Renal pelvis (tissue), 12 donors: ENCODE measurements around the gene SSBP1. TPM values are rescaled to one million over a fixed set of nuclear protein-coding genes. Genes with fewer than 3 reads are reported as not detected.
"Not testable (repeated sequence)": the region's sequence is repeated elsewhere in the genome, so short reads cannot be mapped to it uniquely, and the experiment has no call there.

Experiments used
- DNase-seq: peaks from one replicate; pipeline ENCODE4 v3.0.0-alpha.2; 2013
- long read RNA-seq, 16 experiments: transcript quantifications; one replicate each; lab custom pipeline, GENCODE V29; 2026
- polyA plus RNA-seq, 3 donors: library from polyadenylated mRNA; unstranded; fragments of 120-200 nt; gene quantifications; one replicate each; pipeline ENCODE4 v1.2.1, GENCODE V29; 2013; ENCODE audit not compliant: insufficient read length in 3 of 3

SSBP1 gene, protein sequence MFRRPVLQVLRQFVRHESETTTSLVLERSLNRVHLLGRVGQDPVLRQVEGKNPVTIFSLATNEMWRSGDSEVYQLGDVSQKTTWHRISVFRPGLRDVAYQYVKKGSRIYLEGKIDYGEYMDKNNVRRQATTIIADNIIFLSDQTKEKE
- polyA plus RNA-seq = 100 to 1,000 TPM; 122 to 133 (median 133) TPM
- long read RNA-seq, donor 1, transcript SSBP1-201 (7 exons, 687 nt) = major isoform, 74 of 104 reads
- long read RNA-seq, donor 1, transcript SSBP1-214 (7 exons, 636 nt) = minor isoform, 14 of 104 reads
- long read RNA-seq, donor 1, partial matches to known transcripts = 5 of 104 reads
- long read RNA-seq, donor 1, other reads (novel, unspliced or antisense) = 0 of 104 reads
- long read RNA-seq, donor 2, transcript SSBP1-212 (6 exons, 1,434 nt) = minor isoform, 5 of 146 reads
- long read RNA-seq, donor 2, transcript SSBP1-201 (7 exons, 687 nt) = major isoform, 99 of 146 reads
- long read RNA-seq, donor 2, transcript SSBP1-206 (7 exons, 630 nt) = minor isoform, 6 of 146 reads
- long read RNA-seq, donor 2, transcript SSBP1-214 (7 exons, 636 nt) = minor isoform, 19 of 146 reads
- long read RNA-seq, donor 2, partial matches to known transcripts = 10 of 146 reads
- long read RNA-seq, donor 2, other reads (novel, unspliced or antisense) = 0 of 146 reads
- long read RNA-seq, donor 3, transcript SSBP1-214 (7 exons, 636 nt) = minor isoform, 17 of 109 reads
- long read RNA-seq, donor 3, transcript SSBP1-201 (7 exons, 687 nt) = major isoform, 69 of 109 reads
- long read RNA-seq, donor 3, partial matches to known transcripts = 13 of 109 reads
- long read RNA-seq, donor 3, other reads (novel, unspliced or antisense) = 0 of 109 reads
- long read RNA-seq, donor 4, transcript SSBP1-214 (7 exons, 636 nt) = minor isoform, 35 of 186 reads
- long read RNA-seq, donor 4, transcript SSBP1-201 (7 exons, 687 nt) = major isoform, 104 of 186 reads
- long read RNA-seq, donor 4, transcript SSBP1-206 (7 exons, 630 nt) = minor isoform, 10 of 186 reads
- long read RNA-seq, donor 4, partial matches to known transcripts = 32 of 186 reads
- long read RNA-seq, donor 4, other reads (novel, unspliced or antisense) = 0 of 186 reads
- long read RNA-seq, donor 5, transcript SSBP1-201 (7 exons, 687 nt) = major isoform, 56 of 88 reads
- long read RNA-seq, donor 5, transcript SSBP1-214 (7 exons, 636 nt) = minor isoform, 14 of 88 reads
- long read RNA-seq, donor 5, partial matches to known transcripts = 12 of 88 reads
- long read RNA-seq, donor 5, other reads (novel, unspliced or antisense) = 0 of 88 reads
- long read RNA-seq, donor 6, transcript SSBP1-214 (7 exons, 636 nt) = minor isoform, 18 of 121 reads
- long read RNA-seq, donor 6, transcript SSBP1-201 (7 exons, 687 nt) = major isoform, 70 of 121 reads
- long read RNA-seq, donor 6, partial matches to known transcripts = 25 of 121 reads
- long read RNA-seq, donor 6, other reads (novel, unspliced or antisense) = 0 of 121 reads
- long read RNA-seq, donor 7, transcript SSBP1-201 (7 exons, 687 nt) = major isoform, 94 of 158 reads
- long read RNA-seq, donor 7, transcript SSBP1-212 (6 exons, 1,434 nt) = minor isoform, 8 of 158 reads
- long read RNA-seq, donor 7, transcript SSBP1-214 (7 exons, 636 nt) = minor isoform, 23 of 158 reads
- long read RNA-seq, donor 7, partial matches to known transcripts = 25 of 158 reads
- long read RNA-seq, donor 7, other reads (novel, unspliced or antisense) = 0 of 158 reads
- long read RNA-seq, donor 8, transcript SSBP1-201 (7 exons, 687 nt) = major isoform, 36 of 55 reads
- long read RNA-seq, donor 8, transcript SSBP1-214 (7 exons, 636 nt) = minor isoform, 5 of 55 reads
- long read RNA-seq, donor 8, partial matches to known transcripts = 8 of 55 reads
- long read RNA-seq, donor 8, other reads (novel, unspliced or antisense) = 0 of 55 reads
- long read RNA-seq, donor 9, transcript SSBP1-206 (7 exons, 630 nt) = minor isoform, 11 of 141 reads
- long read RNA-seq, donor 9, transcript SSBP1-214 (7 exons, 636 nt) = minor isoform, 20 of 141 reads
- long read RNA-seq, donor 9, transcript SSBP1-201 (7 exons, 687 nt) = major isoform, 87 of 141 reads
- long read RNA-seq, donor 9, transcript SSBP1-212 (6 exons, 1,434 nt) = minor isoform, 8 of 141 reads
- long read RNA-seq, donor 9, partial matches to known transcripts = 12 of 141 reads
- long read RNA-seq, donor 9, other reads (novel, unspliced or antisense) = 0 of 141 reads
- long read RNA-seq, donor 10, transcript SSBP1-201 (7 exons, 687 nt) = major isoform, 83 of 134 reads
- long read RNA-seq, donor 10, transcript SSBP1-214 (7 exons, 636 nt) = minor isoform, 15 of 134 reads
- long read RNA-seq, donor 10, transcript SSBP1-212 (6 exons, 1,434 nt) = minor isoform, 5 of 134 reads
- long read RNA-seq, donor 10, partial matches to known transcripts = 27 of 134 reads
- long read RNA-seq, donor 10, other reads (novel, unspliced or antisense) = 0 of 134 reads
- long read RNA-seq, donor 11, transcript SSBP1-214 (7 exons, 636 nt) = minor isoform, 14 of 103 reads
- long read RNA-seq, donor 11, transcript SSBP1-201 (7 exons, 687 nt) = major isoform, 72 of 103 reads
- long read RNA-seq, donor 11, partial matches to known transcripts = 10 of 103 reads
- long read RNA-seq, donor 11, other reads (novel, unspliced or antisense) = 0 of 103 reads
- long read RNA-seq, donor 12, transcript SSBP1-212 (6 exons, 1,434 nt) = minor isoform, 6 of 156 reads
- long read RNA-seq, donor 12, transcript SSBP1-214 (7 exons, 636 nt) = minor isoform, 22 of 156 reads
- long read RNA-seq, donor 12, transcript SSBP1-201 (7 exons, 687 nt) = major isoform, 95 of 156 reads
- long read RNA-seq, donor 12, partial matches to known transcripts = 27 of 156 reads
- long read RNA-seq, donor 12, other reads (novel, unspliced or antisense) = 0 of 156 reads
- long read RNA-seq, donor 13, transcript SSBP1-212 (6 exons, 1,434 nt) = minor isoform, 7 of 97 reads
- long read RNA-seq, donor 13, transcript SSBP1-214 (7 exons, 636 nt) = minor isoform, 16 of 97 reads
- long read RNA-seq, donor 13, transcript SSBP1-201 (7 exons, 687 nt) = major isoform, 49 of 97 reads
- long read RNA-seq, donor 13, partial matches to known transcripts = 21 of 97 reads
- long read RNA-seq, donor 13, other reads (novel, unspliced or antisense) = 0 of 97 reads
- long read RNA-seq, donor 14, transcript SSBP1-214 (7 exons, 636 nt) = minor isoform, 22 of 217 reads
- long read RNA-seq, donor 14, transcript SSBP1-206 (7 exons, 630 nt) = minor isoform, 7 of 217 reads
- long read RNA-seq, donor 14, transcript SSBP1-212 (6 exons, 1,434 nt) = minor isoform, 8 of 217 reads
- long read RNA-seq, donor 14, transcript SSBP1-201 (7 exons, 687 nt) = major isoform, 128 of 217 reads
- long read RNA-seq, donor 14, partial matches to known transcripts = 45 of 217 reads
- long read RNA-seq, donor 14, other reads (novel, unspliced or antisense) = 0 of 217 reads
- long read RNA-seq, donor 15, transcript SSBP1-201 (7 exons, 687 nt) = major isoform, 109 of 156 reads
- long read RNA-seq, donor 15, transcript SSBP1-214 (7 exons, 636 nt) = minor isoform, 16 of 156 reads
- long read RNA-seq, donor 15, transcript SSBP1-212 (6 exons, 1,434 nt) = minor isoform, 7 of 156 reads
- long read RNA-seq, donor 15, partial matches to known transcripts = 17 of 156 reads
- long read RNA-seq, donor 15, other reads (novel, unspliced or antisense) = 0 of 156 reads
- long read RNA-seq, donor 16, transcript SSBP1-201 (7 exons, 687 nt) = major isoform, 112 of 177 reads
- long read RNA-seq, donor 16, transcript SSBP1-214 (7 exons, 636 nt) = minor isoform, 29 of 177 reads
- long read RNA-seq, donor 16, transcript SSBP1-206 (7 exons, 630 nt) = minor isoform, 12 of 177 reads
- long read RNA-seq, donor 16, partial matches to known transcripts = 13 of 177 reads
- long read RNA-seq, donor 16, other reads (novel, unspliced or antisense) = 0 of 177 reads

DNA sequence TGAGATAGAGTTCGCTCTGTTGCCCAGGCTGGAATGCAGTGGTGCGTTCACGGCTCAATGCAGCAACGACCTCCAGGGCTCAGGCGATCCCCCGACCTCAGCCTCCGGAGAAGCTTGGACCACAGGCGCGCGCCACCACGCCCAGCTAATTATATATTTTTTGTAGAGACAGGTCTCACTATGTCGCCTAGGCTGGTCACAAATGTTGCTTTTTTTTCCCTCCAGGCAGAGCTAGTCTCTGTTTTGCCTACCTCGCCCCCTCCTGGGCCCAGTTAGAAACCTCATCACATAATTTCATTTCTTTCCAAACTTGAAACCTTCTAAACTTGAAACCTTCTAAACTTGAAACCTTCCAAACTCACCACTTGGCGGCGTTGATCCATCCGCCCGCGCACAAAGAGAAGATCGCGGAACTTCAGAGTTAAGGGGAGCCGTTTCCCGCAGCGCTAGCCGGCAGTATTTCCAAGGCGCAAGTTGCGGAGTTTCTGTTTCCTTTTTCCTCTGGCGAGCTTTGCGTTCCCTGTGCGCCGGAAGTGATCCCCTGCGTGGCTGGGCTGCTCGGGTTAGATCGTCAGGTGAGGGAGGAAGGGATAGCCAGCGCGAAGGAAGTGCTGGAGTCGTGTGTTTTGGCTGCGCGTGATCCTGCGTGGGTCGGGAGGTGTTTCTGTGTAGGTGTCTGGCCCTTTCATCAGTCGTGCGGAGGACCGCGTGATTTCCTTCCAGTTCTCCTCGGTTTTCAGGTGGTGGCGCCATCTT lies at the start of gene SSBP1:
TSS of gene SSBP1 (plus strand) at position 523 of the 756 bp plus-strand sequence. CDS start 809 bp downstream, outside the sequence.
- peak; percentile 97 for DNase-seq

DNA sequence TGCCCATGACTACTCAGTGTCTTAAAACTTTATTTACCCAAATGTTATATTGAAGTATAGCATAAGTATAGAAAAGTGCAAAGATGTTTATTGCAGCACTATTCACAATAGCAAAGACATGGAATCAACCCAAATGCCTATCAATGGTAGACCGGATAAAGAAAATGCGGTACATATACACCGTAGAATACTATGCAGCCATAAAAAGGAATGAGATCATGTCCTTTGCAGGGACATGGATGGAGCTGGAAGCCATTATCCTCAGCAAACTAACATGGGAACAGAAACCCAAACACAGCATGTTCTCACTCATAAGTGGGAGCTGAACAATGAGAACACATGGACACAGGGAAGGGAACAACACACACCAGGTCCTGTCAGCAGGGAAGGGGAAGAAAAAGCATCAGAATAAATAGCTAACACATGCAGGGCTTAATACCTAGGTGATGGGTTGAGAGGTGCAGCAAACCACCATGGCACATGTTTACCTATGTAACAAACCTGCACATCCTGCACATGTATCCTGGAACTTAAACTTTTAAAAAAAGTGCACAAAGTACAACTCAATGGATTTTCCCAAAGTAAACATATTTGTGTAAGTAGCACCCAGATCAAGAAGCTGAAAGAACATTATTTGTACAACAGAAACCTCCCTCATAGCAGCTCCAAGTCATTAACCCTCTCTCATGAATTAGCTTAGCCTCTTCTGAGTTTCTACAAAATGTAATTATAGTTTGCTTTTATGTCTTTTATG lies 48.9 kb upstream of the SSBP1 start:
- DNase-seq = not testable (repeated sequence)

DNA sequence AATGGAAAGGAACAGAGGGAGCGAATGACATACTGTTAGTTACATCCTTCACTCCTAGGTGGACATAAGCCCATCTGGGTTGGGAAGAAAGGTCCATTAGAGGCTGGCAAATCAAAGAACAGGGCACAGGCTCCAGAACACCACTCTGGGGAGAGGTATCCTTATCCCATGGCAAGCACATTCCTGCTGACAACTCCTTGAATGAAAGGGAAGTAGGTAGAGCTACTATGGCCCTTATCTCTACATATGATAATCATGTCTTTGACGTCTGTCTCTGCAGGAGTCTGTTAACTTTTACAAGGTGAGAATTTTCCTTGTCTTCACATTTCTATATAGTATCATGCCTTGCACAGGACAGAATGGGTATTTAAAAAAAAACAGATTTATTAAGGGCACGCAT lies 46.6 kb upstream of the SSBP1 start:
- no peak for DNase-seq

DNA sequence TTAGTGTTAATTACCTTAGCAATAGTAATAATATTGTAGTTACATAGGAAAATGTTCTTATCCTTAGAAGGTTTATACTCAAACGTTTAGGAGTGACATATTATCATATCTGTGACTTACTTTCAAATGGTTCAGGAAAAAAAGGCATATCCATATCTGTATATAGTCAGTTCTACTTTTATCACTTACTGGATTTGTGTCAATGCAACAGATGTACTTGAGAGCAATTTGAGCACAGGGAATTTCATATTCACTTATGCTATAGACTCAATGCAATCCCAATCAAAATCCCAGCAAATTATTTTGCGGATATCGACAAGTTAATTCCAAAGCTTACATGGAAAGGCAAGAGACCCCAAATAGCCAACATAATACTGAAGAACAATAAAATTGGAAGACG lies 46.2 kb upstream of the SSBP1 start:
- DNase-seq = no peak

DNA sequence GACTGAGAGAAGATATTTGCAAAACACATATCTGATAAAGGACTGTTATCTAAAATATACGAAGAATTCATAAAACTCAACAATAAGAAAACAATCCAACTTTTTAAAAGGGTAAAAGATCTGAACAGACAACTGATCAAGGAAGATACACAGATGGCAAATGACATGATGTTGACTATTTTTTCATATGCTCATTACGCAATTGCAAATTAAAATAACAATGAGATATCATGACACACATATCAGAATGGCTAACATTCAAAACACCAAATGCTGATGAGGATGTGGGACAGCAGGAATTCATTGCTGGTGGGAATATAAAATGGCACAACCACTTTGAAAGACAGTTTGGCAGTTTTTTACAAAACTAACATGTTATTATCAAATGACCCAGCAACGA lies 45.1 kb upstream of the SSBP1 start:
- no peak for DNase-seq

DNA sequence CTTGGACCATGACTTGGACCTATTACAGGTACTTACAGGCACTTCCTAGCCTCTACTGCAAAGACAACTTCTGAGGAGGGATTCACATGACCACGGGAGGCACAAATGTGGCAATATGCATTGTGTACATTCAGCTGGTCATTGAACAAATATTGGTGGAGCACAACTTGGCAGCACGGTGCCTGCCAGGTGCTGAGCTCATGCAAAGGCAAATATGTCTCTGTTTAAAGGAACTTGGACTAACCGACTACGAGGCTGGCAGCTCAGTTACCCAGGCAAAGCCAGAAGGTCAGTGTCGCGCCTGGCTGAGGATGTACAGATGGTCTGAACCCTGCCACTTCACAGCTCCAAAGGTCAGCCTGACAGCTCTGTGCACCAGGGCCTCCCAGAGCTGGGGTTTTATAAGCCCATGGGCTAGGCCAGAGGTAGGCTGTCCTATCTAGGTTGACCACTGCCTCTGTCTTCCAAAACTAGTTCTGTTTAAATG lies 42.3 kb upstream of the SSBP1 start:
- no peak for DNase-seq

DNA sequence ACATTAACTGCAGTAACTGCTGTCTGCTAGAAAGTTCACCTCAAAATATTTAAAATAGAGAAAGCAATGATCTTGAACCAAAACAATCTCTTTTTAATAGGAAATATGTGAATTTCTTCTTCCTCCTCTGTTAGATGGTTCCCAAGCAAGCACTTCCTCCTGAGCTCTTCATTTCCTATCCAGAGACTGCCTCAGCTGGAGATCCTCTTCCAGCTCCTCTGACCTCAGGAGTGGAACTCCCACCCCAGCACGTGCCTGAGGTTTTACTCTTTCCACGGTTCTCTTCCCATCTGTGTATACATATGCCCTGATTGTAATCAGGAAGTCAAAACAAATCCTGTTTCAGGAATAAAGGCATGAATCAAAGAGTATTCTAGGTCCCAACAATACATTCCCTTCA lies 41.8 kb upstream of the SSBP1 start:
- no peak for DNase-seq

DNA sequence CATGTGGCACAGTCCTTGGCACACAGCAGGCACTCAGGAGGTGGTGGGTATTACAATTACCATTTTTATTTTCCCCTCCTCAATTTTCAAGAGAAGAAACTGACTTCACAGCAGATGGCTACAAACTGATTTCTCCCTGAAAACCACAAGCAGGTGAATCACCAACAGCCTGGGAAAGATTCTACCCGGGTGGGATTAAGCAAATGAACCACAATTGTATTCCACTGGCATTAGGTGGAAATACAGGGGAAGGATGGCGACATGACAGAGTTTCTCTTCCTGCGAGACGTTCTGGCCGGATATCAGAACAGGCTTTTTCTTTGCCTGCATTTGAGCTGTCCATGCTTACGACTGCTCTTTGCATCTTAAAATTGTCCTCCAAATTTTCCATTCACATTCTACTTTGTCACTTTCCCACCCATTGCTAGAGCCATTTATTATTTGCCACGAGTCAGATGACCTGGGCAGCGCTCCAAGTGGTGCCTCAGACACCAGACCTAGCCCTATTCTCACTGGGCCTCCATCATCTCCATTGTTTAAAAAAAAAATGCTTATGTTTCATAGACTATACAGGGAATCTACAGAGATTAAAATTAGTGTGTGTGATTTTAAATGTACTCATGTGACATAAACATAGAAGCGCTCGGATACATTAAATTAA lies 40.8 kb upstream of the SSBP1 start:
- no peak for DNase-seq

DNA sequence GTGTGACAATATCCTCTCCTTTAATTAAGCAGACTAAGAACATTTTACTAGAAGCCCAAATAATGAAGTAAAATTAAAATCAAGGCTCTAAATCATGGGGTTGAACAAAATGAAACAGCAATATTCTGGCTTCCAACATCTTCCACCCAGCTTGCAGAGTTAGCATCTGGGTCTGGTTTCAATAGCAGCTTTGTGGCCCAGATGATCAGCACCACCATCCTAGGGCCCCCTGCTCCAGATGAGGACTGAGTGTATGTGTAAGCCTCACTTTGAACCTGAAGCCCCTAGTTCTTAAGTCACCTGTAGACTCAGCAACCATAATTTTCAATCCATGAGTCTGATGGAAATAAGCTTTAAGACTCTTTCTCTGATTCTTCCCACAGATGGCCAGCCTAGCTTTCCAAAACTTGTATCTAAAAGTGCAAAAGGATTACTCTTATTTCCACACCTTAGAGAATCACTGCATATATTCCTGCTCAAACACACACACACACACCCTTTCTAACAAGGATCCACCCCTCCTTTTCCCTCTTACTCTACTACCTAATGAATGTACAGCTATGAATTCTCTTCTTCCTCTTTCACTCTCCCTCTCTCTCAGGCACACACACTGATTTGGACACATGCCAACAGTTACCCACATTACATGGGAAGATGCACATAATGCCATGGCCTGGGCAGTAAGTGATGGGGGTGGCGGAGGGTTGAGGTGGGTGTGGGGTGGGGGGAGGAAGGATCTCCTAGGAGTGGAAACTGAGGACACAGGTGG lies 39.7 kb upstream of the SSBP1 start:
- no peak for DNase-seq

DNA sequence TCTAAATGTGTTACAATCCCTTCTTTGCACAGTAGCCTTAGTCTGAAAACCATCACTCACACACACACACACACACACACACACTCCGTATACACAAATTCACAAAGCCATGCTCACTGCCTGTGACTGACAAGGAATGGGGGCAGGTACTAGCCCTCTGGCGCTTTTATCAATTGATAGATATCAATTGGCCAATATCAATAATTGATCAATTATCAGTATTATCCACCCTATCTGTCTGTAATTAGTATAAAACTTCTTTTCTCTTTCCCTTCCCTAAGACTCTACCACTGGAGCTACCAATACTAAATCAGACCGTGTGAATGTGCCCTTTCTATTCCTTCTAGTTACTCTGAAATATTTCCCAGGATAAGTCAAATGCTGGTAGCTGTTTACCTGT lies 38.3 kb upstream of the SSBP1 start:
- DNase-seq = no peak

DNA sequence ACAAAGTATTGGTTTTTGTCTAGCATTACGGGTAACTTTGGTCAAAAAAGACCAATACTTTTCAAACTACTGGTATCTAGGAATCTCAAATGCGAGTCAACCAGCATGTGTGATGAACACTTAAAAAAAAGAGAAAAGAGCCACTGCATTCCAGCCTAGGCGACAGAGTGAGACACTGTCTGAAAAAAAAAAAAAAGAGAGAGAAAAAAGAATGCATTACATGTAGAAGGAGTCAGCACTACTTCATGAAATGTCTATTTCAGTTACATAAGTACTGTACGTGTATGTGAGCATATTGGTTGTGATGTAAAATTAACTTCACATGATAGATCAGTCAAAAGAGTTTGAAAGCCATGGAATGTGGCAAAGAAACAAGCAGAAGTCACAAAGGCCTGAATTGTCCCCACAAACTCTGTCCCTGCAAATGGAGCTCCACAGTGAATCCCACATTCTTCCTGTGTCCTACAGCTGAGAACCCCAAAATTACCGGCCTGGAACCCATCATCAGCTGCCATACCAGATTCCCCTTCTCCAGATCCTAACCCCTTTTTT lies 37.8 kb upstream of the SSBP1 start:
- no peak for DNase-seq

DNA sequence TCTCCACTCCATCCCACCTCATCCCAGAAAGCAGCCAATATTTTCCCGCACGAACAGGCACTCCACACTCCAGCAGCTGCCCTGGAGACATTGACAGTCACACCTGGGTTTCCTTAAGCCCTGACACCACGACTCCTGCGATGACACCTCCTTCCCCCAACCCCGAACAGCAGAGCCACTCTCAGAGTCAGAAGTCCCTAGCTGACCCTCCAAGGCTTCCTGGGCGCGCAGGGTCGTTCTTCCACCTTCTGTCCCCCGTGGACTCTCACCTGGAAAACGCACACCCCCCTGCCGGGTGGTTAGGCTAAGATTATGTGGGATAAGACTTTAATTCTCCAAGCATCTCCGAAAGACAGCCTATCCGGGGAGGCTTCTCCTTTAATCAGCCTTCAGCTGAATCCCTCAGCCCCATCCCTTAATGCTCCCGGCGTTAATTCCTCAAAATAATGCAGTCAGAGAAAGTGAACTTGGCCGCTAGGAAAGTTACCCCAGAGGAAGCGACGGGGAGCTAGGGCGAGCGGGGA lies 37.2 kb upstream of the SSBP1 start:
- DNase-seq = peak; percentile 26
